Loucy (cell line): Measurements from ENCODE around the gene PALD1.

Experiments used
- H2AFZ ChIP-seq: fragments of 200-600 bp; sonication (generic); 2 replicates; pipeline ENCODE4 v1.6.0; 2016; ENCODE audit warnings: antibody characterized with exemption, mild to moderate bottlenecking, low read length, moderate library complexity
- H3F3A ChIP-seq: fragments of 200-600 bp; 2 replicates; pipeline ENCODE4 v1.6.0; 2016; ENCODE audit warnings: antibody characterized with exemption, low read depth, mild to moderate bottlenecking
- H3K27me3 ChIP-seq: fragments of 200-600 bp; sonication (generic); 2 replicates; pipeline ENCODE4 v1.6.1; 2014; ENCODE audit warnings: low read length, mild to moderate bottlenecking; ENCODE audit not compliant: insufficient read depth, poor library complexity, severe bottlenecking
- H3K36me3 ChIP-seq: fragments of 200-600 bp; sonication (generic); 2 replicates; pipeline ENCODE4 v1.6.1; 2016; ENCODE audit warnings: low read length; ENCODE audit not compliant: insufficient read depth
- H3K4me1 ChIP-seq: fragments of 200-600 bp; sonication (generic); 2 replicates; pipeline ENCODE4 v1.5.1; 2014; ENCODE audit warnings: low read length, mild to moderate bottlenecking; ENCODE audit not compliant: insufficient read depth, poor library complexity, severe bottlenecking
- H3K4me2 ChIP-seq: fragments of 200-600 bp; sonication (generic); 2 replicates; pipeline ENCODE4 v1.6.0; 2014; ENCODE audit warnings: antibody characterized with exemption, low read length, low read depth, mild to moderate bottlenecking; ENCODE audit not compliant: poor library complexity, severe bottlenecking
- H3K4me3 ChIP-seq: fragments of 200-600 bp; sonication (generic); 2 replicates; pipeline ENCODE4 v1.5.1; 2014; ENCODE audit warnings: low read length, mild to moderate bottlenecking, mixed read lengths; ENCODE audit not compliant: poor library complexity, severe bottlenecking
- H3K79me2 ChIP-seq: fragments of 200-600 bp; sonication (generic); 2 replicates; pipeline ENCODE4 v1.6.1; 2014; ENCODE audit warnings: low read length; ENCODE audit not compliant: insufficient read depth
- H3K9ac ChIP-seq: fragments of 200-600 bp; sonication (generic); 2 replicates; pipeline ENCODE4 v1.6.0; 2014; ENCODE audit warnings: mild to moderate bottlenecking, low read depth, low read length, moderate library complexity; ENCODE audit not compliant: poor library complexity, severe bottlenecking
- H3K9me2 ChIP-seq: fragments of 200-600 bp; sonication (generic); replicated peaks from 2 replicates; pipeline ENCODE4 v1.6.1; 2016; ENCODE audit warnings: low read depth, low read length, mixed read lengths
- H3K9me3 ChIP-seq: fragments of 200-600 bp; sonication (generic); 2 replicates; pipeline ENCODE4 v1.6.1; 2014; ENCODE audit warnings: mild to moderate bottlenecking, antibody characterized with exemption, low read length, low read depth; ENCODE audit not compliant: insufficient read depth
- H4K20me1 ChIP-seq: fragments of 200-600 bp; sonication (generic); 2 replicates; pipeline ENCODE4 v1.6.0; 2014; ENCODE audit warnings: antibody characterized with exemption, low read length, mild to moderate bottlenecking; ENCODE audit not compliant: insufficient read depth, poor library complexity, severe bottlenecking
- EZH2phosphoT487 ChIP-seq: fragments of 200-600 bp; IDR thresholded peaks from 2 replicates; pipeline ENCODE4 v1.6.1; 2018; ENCODE audit warnings: antibody characterized with exemption, mild to moderate bottlenecking, moderate library complexity, borderline replicate concordance
- TF ChIP-seq, protein P1 (sequence below): fragments of 200-600 bp; sonication (generic); conservative IDR thresholded peaks from 2 replicates; pipeline ENCODE4 v1.5.1; 2014; ENCODE audit warnings: mild to moderate bottlenecking, antibody characterized with exemption, low read length

PALD1 gene

GRCh38 chr10:70478191-70479164, at the start of gene PALD1:
Gene PALD1 (plus strand): TSS chr10:70478767. CDS start chr10:70525952, 47,185 bp downstream.
- Histone ChIP-seq H3F3A (0 out of 2 replicates have a peak, but pooled peaks cover 9% of the 10 kb centered on the region), H3K36me3 (no peaks in the 10 kb centered on the region), H3K9me3 (no peaks in the 10 kb centered on the region), H3K4me2 (peak within 1 kb of the TSS; percentile 80), H2AFZ (peak within 1 kb of the TSS; percentile 74), H3K4me1 (peaks cover 62% of the 10 kb centered on the region), H3K79me2 (peaks cover 42% of the 10 kb centered on the region), H3K9me2 (no peaks in the 10 kb centered on the region), H3K27me3 (no peaks in the 10 kb centered on the region), H4K20me1 (no peaks in the 10 kb centered on the region), H3K9ac (peak within 1 kb of the TSS; percentile 77), H3K4me3 (peak within 1 kb of the TSS; percentile 86)
- TF ChIP-seq, protein P1, sequence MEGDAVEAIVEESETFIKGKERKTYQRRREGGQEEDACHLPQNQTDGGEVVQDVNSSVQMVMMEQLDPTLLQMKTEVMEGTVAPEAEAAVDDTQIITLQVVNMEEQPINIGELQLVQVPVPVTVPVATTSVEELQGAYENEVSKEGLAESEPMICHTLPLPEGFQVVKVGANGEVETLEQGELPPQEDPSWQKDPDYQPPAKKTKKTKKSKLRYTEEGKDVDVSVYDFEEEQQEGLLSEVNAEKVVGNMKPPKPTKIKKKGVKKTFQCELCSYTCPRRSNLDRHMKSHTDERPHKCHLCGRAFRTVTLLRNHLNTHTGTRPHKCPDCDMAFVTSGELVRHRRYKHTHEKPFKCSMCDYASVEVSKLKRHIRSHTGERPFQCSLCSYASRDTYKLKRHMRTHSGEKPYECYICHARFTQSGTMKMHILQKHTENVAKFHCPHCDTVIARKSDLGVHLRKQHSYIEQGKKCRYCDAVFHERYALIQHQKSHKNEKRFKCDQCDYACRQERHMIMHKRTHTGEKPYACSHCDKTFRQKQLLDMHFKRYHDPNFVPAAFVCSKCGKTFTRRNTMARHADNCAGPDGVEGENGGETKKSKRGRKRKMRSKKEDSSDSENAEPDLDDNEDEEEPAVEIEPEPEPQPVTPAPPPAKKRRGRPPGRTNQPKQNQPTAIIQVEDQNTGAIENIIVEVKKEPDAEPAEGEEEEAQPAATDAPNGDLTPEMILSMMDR: no peak
- TF ChIP-seq EZH2phosphoT487: no peak

- Histone ChIP-seq H3K27me3 (no peaks in the 10 kb centered on the region), H2AFZ (no peak overlapping the region), H3K4me2 (no peak overlapping the region), H4K20me1 (no peaks in the 10 kb centered on the region), H3K9me2 (no peaks in the 10 kb centered on the region), H3F3A (no peaks in the 10 kb centered on the region), H3K9ac (no peak overlapping the region), H3K4me1 (no peaks in the 10 kb centered on the region), H3K9me3 (no peaks in the 10 kb centered on the region), H3K4me3 (no peak overlapping the region), H3K79me2 (no peaks in the 10 kb centered on the region), H3K36me3 (peaks cover 26% of the 10 kb centered on the region; the same call in 1 of the 2 replicates)
- TF ChIP-seq, protein P1: no peak
- TF ChIP-seq EZH2phosphoT487: no peak
Observed at GRCh38 chr10:70430493-70431445, 47.8 kb upstream of the PALD1 start.

GRCh38 chr10:70432101-70432500, 46.5 kb upstream of the PALD1 start:
- no peaks in the 10 kb centered on the region for H3K4me1 ChIP-seq
- H3K9me3 ChIP-seq: no peaks in the 10 kb centered on the region
- H3K27me3 ChIP-seq: no peaks in the 10 kb centered on the region
- no peak overlapping the region for H2AFZ ChIP-seq
- TF ChIP-seq, protein P1: no peak
- TF ChIP-seq EZH2phosphoT487: no peak
- H3F3A ChIP-seq: no peaks in the 10 kb centered on the region
- H4K20me1 ChIP-seq: no peaks in the 10 kb centered on the region
- no peak overlapping the region for H3K4me3 ChIP-seq
- H3K4me2 ChIP-seq: no peak overlapping the region
- no peak overlapping the region for H3K9ac ChIP-seq
- H3K9me2 ChIP-seq: no peaks in the 10 kb centered on the region
- peaks cover 16% of the 10 kb centered on the region; the same call in 1 of the 2 replicates for H3K36me3 ChIP-seq
- no peaks in the 10 kb centered on the region for H3K79me2 ChIP-seq
